Stimulated activated CD4-positive, alpha-beta T cell treated with anti-CD3 and anti-CD28 coated beads, Interleukin-4, amount 100 ng/mL, for 24 hours (primary cell): Measurements from ENCODE around the gene BMP7.

Experiments used
- DNase-seq: peaks from one replicate; pipeline ENCODE4 v3.0.0-alpha.2; 2020

Gene BMP7

GRCh38 chr20:57266291-57267157, at the start of gene BMP7:
TSS of gene BMP7 (minus strand) at chr20:57266641. CDS start at chr20:57266122, 519 bp downstream.
- DNase-seq: no peak

- DNase-seq: no peak
Observed at GRCh38 chr20:57315976-57316480, 49.6 kb upstream of the BMP7 start.

- DNase-seq: no peak
Observed at GRCh38 chr20:57315083-57315975, 48.9 kb upstream of the BMP7 start.

GRCh38 chr20:57313951-57314350, 47.5 kb upstream of the BMP7 start:
- DNase-seq: no peak

GRCh38 chr20:57313230-57313629, 46.8 kb upstream of the BMP7 start:
- no peak for DNase-seq

- DNase-seq: no peak
Observed at GRCh38 chr20:57312138-57312537, 45.7 kb upstream of the BMP7 start.

GRCh38 chr20:57310821-57311514, 44.5 kb upstream of the BMP7 start:
- no peak for DNase-seq

- no peak for DNase-seq
Observed at GRCh38 chr20:57309544-57310115, 43.2 kb upstream of the BMP7 start.

- DNase-seq: no peak
Observed at GRCh38 chr20:57308451-57309271, 42.2 kb upstream of the BMP7 start.

- DNase-seq: no peak
Observed at GRCh38 chr20:57306747-57307146, 40.3 kb upstream of the BMP7 start.

- no peak for DNase-seq
Observed at GRCh38 chr20:57301026-57301425, 34.6 kb upstream of the BMP7 start.

- DNase-seq: no peak
Observed at GRCh38 chr20:57298457-57298856, 32.0 kb upstream of the BMP7 start.

GRCh38 chr20:57294550-57294949, 28.1 kb upstream of the BMP7 start:
- no peak for DNase-seq

GRCh38 chr20:57293995-57294394, 27.6 kb upstream of the BMP7 start:
- DNase-seq: no peak

GRCh38 chr20:57292611-57293010, 26.2 kb upstream of the BMP7 start:
- DNase-seq: no peak

- no peak for DNase-seq
Observed at GRCh38 chr20:57291694-57292093, 25.3 kb upstream of the BMP7 start.

- no peak for DNase-seq
Observed at GRCh38 chr20:57291003-57291402, 24.6 kb upstream of the BMP7 start.

GRCh38 chr20:57290178-57290484, 23.7 kb upstream of the BMP7 start:
- DNase-seq: no peak

- DNase-seq: no peak
Observed at GRCh38 chr20:57289391-57290177, 23.1 kb upstream of the BMP7 start.

- no peak for DNase-seq
Observed at GRCh38 chr20:57288651-57289277, 22.3 kb upstream of the BMP7 start.

- no peak for DNase-seq
Observed at GRCh38 chr20:57287901-57288300, 21.5 kb upstream of the BMP7 start.
